Measurements from ENCODE around the gene HMGB1.

Gene HMGB1

GRCh38 chr13:30429235-30429634, 36.5 kb downstream of the HMGB1 start:
- no peak for DNase-seq

- no peak for DNase-seq
Observed at GRCh38 chr13:30423891-30424290, 41.8 kb downstream of the HMGB1 start.

GRCh38 chr13:30422054-30422839, 43.5 kb downstream of the HMGB1 start, which contains the start of gene UBE2L5:
Gene UBE2L5 (plus strand): TSS chr13:30422493. CDS start chr13:30427991, 5,498 bp downstream.
- peak; percentile 67 for DNase-seq

- DNase-seq, result peak; percentile 24
Observed at GRCh38 chr13:30421093-30422053, 44.4 kb downstream of the HMGB1 start.

- no peak for DNase-seq
Observed at GRCh38 chr13:30418717-30419459, 46.8 kb downstream of the HMGB1 start.

- no peak for DNase-seq
Observed at GRCh38 chr13:30418075-30418716, 47.5 kb downstream of the HMGB1 start.

GRCh38 chr13:30416471-30416870, 49.3 kb downstream of the HMGB1 start:
- no peak for DNase-seq

GRCh38 chr13:30415430-30416030, 50.2 kb downstream of the HMGB1 start:
- no peak for DNase-seq

GRCh38 chr13:30413842-30414241, 51.9 kb downstream of the HMGB1 start:
- DNase-seq, result no peak

- DNase-seq, result no peak
Observed at GRCh38 chr13:30412346-30412745, 53.4 kb downstream of the HMGB1 start.

GRCh38 chr13:30410705-30411125, 55.0 kb downstream of the HMGB1 start:
- no peak for DNase-seq

GRCh38 chr13:30409886-30410704, 55.6 kb downstream of the HMGB1 start:
- DNase-seq, result no peak

- DNase-seq, result peak; percentile 94
Observed at GRCh38 chr13:30408319-30409101, 57.2 kb downstream of the HMGB1 start.

GRCh38 chr13:30406779-30407416, 58.8 kb downstream of the HMGB1 start:
- no peak for DNase-seq
